ENCODE data around the gene SIRT6. TPM values are rescaled to one million over a fixed set of nuclear protein-coding genes. Genes with fewer than 3 reads are reported as not detected.

The SIRT6 gene
- total and polyA plus RNA-seq, 2 of the 4 experiments (the other 2 are of a cell fraction), result 3.9 to 25.3 TPM

GRCh38 chr19:4227771-4228170, 45.4 kb upstream of the SIRT6 start:
- Histone ChIP-seq H3K9ac (ENCODE audit: low read depth, low read length) (no peak overlapping the region), H4K5ac (ENCODE audit: low read depth, low read length) (no peak overlapping the region), H3K9me3 (ENCODE audit: control insufficient read depth, insufficient read depth, low read length) (no peaks in the 10 kb centered on the region), H3K36me3 (ENCODE audit: control insufficient read depth, insufficient read depth, low read length) (no peaks in the 10 kb centered on the region), H2BK15ac (ENCODE audit: low read depth, low read length) (no peak overlapping the region), H2AK9ac (replicated peaks; ENCODE audit: low read depth, low read length, poor library complexity) (no peak overlapping the region), H4K20me1 (ENCODE audit: insufficient read depth, low read length) (no peaks in the 10 kb centered on the region), H2AK5ac (ENCODE audit: low read depth, low read length) (no peak overlapping the region), H3K27me3 (ENCODE audit: control insufficient read depth, insufficient read depth, low read length) (peaks cover 6% of the 10 kb centered on the region), H2BK120ac (ENCODE audit: low read depth, low read length) (no peak overlapping the region), H4K8ac (ENCODE audit: low read depth in 2 of 2, low read length in 2 of 2) (no peak overlapping the region), H2BK5ac (ENCODE audit: low read depth, low read length, poor library complexity, severe bottlenecking) (no peak overlapping the region), H3K23ac (ENCODE audit: low read depth, low read length) (no peak overlapping the region), H2BK20ac (ENCODE audit: low read depth, low read length) (no peak overlapping the region), H3K4me3 (ENCODE audit: insufficient read depth, low read depth, low read length) (no peak overlapping the region), H3K27ac (ENCODE audit: insufficient read depth, low read length) (no peak overlapping the region), H2AFZ (replicated peaks; ENCODE audit: low read length, poor library complexity) (no peak overlapping the region), H3K9me1 (ENCODE audit: insufficient read depth, low read length) (no peaks in the 10 kb centered on the region; the same call in 1 of the 2 replicates), H3K79me1 (ENCODE audit: low read depth in 1 of 2, low read length in 2 of 2) (no peaks in the 10 kb centered on the region), H4K91ac (ENCODE audit: insufficient read depth, low read depth, low read length) (no peak overlapping the region), H3K18ac (ENCODE audit: low read depth, low read length) (no peak overlapping the region), H3K4me2 (ENCODE audit: low read depth, low read length) (no peak overlapping the region), H3K4me1 (ENCODE audit: control insufficient read depth, insufficient read depth, low read length) (peaks cover 8% of the 10 kb centered on the region; the same call in 1 of the 2 replicates), H3K56ac (ENCODE audit: extremely low read depth, insufficient read depth, low read length) (no peak overlapping the region), H3K4ac (ENCODE audit: low read depth, low read length) (no peak overlapping the region), H3K14ac (replicated peaks; ENCODE audit: low read depth, low read length) (no peak overlapping the region)
- no TSS peak for BruUV-seq (replicated peaks)
- in situ Hi-C loops (cut with MboI; ENCODE audit: low sequenced_read_pairs) (no loop called here), intact Hi-C loops (cut with micrococcal nuclease) (no loop called here), dilution Hi-C loops (cut with HindIII; ENCODE audit: low sequenced_read_pairs, unreplicated experiment) (no loop called here)
- TF ChIP-seq CEBPB (IDR thresholded peaks at IDR 0.05; ENCODE audit: low read depth, low read length) (no peak), MAFK (IDR thresholded peaks at IDR 0.05; ENCODE audit: low read depth, low read length) (no peak), USF2 (IDR thresholded peaks at IDR 0.05; ENCODE audit: low read depth, low read length) (no peak), FOS (IDR thresholded peaks at IDR 0.05; ENCODE audit: low read depth, low read length) (no peak), POLR2A (IDR thresholded peaks at IDR 0.05; ENCODE audit: low read depth, low read length) (no peak), RFX5 (IDR thresholded peaks at IDR 0.05; ENCODE audit: low read depth, low read length) (no peak), RAD21 (IDR thresholded peaks at IDR 0.05; ENCODE audit: low read length) (no peak), CHD1 (IDR thresholded peaks at IDR 0.05; ENCODE audit: low read depth, low read length) (no peak), MAZ (IDR thresholded peaks at IDR 0.05; ENCODE audit: borderline replicate concordance, low read depth, low read length) (no peak), SMC3 (IDR thresholded peaks at IDR 0.05; ENCODE audit: low read depth, low read length) (no peak), BHLHE40 (IDR thresholded peaks at IDR 0.05; ENCODE audit: low read depth, low read length) (no peak), CTCF (conservative IDR thresholded peaks at IDR 0.05; ENCODE audit: low read depth, low read length) (no peak), RCOR1 (IDR thresholded peaks at IDR 0.05; ENCODE audit: insufficient replicate concordance, low read length) (no peak), NFE2L2 (IDR thresholded peaks at IDR 0.05; ENCODE audit: low read depth, low read length) (no peak)
- ATAC-seq (ENCODE audit: low read depth) (no peak), DNase-seq (no peak)
- POLR2A ChIA-PET (ENCODE audit: unreplicated experiment), result no interaction called here
- CTCF ChIA-PET, result no interaction called here
